ENCODE data around the gene PLEKHH2. TPM values are rescaled to one million over a fixed set of nuclear protein-coding genes. Genes with fewer than 3 reads are reported as not detected.

PLEKHH2 gene
- total RNA-seq, 4 donors from 2014 or later = 18.9 to 37.4 (median 25.1) TPM

DNA sequence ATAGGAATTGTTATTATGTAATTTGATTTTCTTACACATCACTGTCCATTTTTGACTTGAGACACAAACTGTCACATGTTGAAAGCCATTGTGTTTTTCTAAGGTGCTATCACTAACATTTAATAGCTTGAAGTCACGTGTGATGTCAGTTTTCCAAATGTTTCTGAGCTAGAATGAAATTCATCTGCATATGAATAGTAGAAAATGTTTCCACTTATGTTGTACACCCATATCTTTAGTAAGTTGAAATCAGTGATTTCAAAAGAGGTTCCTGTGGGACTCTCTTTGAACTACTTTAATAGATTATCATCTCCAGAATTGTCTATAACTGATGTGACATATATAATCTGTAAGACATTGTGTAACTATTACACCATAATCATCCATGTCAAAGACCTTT is 173.8 kb downstream of the PLEKHH2 start:
- Histone ChIP-seq H3K4me1 (no peaks in the 10 kb centered on the region), H3K27me3 (no peaks in the 10 kb centered on the region), H3K27ac (no peak overlapping the region), H3K36me3 (peaks cover 0 to 67% of the 10 kb centered on the region in 2 donors), H3K9me3 (no peaks in the 10 kb centered on the region), H3K4me3 (no peak overlapping the region)
- no peak for TF ChIP-seq EP300 (IDR thresholded peaks at IDR 0.05)
- no peak for TF ChIP-seq POLR2AphosphoS5 (IDR thresholded peaks at IDR 0.05)
- WGBS, 2 donors (ENCODE audit: low coverage in 1 of 2) = 59 to 64% methylated on average over 1 of the region's 1 CpG
- no peak for ATAC-seq

DNA sequence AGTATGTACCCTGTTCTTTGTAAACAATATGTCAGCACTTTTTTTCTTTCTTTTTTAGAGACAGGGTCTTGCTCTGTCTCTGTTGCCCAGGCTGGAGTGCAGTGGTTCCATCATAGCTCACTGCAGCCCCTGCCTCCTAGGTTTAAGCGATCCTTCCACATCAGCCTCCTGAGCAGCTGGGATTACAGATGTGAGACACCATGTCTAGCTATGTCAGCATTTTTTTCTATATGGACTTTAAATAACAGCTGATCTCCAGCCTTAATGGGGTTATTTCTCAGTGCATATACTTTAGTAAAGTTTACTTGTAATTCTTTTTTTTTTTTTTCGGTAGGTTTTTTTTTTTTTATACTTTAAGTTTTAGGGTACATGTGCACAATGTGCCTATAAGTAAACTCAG is 174.9 kb downstream of the PLEKHH2 start:
- no peak for ATAC-seq
- Histone ChIP-seq H3K27ac (no peak overlapping the region), H3K9me3 (no peaks in the 10 kb centered on the region), H3K27me3 (no peaks in the 10 kb centered on the region), H3K36me3 (peaks cover 0 to 56% of the 10 kb centered on the region in 2 donors), H3K4me3 (no peak overlapping the region), H3K4me1 (no peaks in the 10 kb centered on the region)
- TF ChIP-seq EP300 (IDR thresholded peaks at IDR 0.05) = no peak
- no peak for TF ChIP-seq POLR2A (IDR thresholded peaks at IDR 0.05)
- 63 to 100% methylated on average over 1 to 2 of the region's 2 CpGs for WGBS, 2 donors (ENCODE audit: low coverage in 1 of 2)

DNA sequence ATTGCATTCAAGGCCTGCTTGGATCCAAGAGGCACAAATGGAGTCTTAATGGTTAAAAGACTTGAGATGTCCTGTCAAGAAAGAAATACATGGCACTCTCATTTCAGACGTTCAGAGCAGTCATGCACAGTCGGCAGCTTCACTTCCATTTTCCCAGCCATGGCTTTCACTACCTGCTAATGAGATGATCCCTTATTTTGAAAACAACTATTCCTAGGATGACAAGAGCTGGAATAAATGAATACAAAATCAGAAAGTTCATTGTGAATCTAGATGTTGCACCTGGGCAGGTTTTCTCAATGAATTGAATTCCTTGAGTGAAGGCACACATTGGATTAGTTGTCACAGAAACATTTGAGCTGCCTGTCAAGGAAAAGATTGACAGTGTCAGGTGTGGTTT is 175.9 kb downstream of the PLEKHH2 start:
- Histone ChIP-seq H3K27ac (no peak overlapping the region), H3K9me3 (no peaks in the 10 kb centered on the region), H3K4me1 (no peaks in the 10 kb centered on the region), H3K27me3 (no peaks in the 10 kb centered on the region), H3K36me3 (peaks cover 0 to 47% of the 10 kb centered on the region in 2 donors), H3K4me3 (no peak overlapping the region)
- WGBS, 2 donors (ENCODE audit: low coverage in 1 of 2) = 46 to 51% methylated on average over 2 of the region's 2 CpGs
- no peak for ATAC-seq
- TF ChIP-seq, protein P1, sequence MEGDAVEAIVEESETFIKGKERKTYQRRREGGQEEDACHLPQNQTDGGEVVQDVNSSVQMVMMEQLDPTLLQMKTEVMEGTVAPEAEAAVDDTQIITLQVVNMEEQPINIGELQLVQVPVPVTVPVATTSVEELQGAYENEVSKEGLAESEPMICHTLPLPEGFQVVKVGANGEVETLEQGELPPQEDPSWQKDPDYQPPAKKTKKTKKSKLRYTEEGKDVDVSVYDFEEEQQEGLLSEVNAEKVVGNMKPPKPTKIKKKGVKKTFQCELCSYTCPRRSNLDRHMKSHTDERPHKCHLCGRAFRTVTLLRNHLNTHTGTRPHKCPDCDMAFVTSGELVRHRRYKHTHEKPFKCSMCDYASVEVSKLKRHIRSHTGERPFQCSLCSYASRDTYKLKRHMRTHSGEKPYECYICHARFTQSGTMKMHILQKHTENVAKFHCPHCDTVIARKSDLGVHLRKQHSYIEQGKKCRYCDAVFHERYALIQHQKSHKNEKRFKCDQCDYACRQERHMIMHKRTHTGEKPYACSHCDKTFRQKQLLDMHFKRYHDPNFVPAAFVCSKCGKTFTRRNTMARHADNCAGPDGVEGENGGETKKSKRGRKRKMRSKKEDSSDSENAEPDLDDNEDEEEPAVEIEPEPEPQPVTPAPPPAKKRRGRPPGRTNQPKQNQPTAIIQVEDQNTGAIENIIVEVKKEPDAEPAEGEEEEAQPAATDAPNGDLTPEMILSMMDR (IDR thresholded peaks at IDR 0.05) = no peak
- no peak for TF ChIP-seq POLR2A (IDR thresholded peaks at IDR 0.05)
- no peak for TF ChIP-seq POLR2AphosphoS5 (IDR thresholded peaks at IDR 0.05)
- no peak for TF ChIP-seq EP300 (IDR thresholded peaks at IDR 0.05)

DNA sequence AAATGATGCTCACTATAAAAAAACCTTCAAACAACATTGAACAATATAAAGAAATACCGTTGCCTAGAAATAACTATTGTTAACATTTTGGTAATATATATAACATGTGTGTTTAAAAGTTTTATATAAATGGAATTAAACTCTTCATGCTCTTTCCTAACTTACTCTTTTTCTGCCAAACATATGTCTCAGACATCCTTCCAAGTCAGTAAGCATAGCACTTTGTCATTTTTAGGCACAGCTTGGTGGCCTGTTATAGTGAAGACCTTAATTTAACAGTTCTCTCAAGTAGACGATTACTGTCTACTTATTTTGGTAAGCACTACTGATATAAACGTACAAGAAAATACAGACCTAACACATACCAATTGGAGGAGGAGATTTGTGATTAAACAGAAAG is 177.7 kb downstream of the PLEKHH2 start:
- Histone ChIP-seq H3K9me3 (no peaks in the 10 kb centered on the region), H3K4me3 (no peak overlapping the region), H3K4me1 (no peaks in the 10 kb centered on the region), H3K36me3 (peaks cover 0 to 32% of the 10 kb centered on the region in 2 donors), H3K27me3 (no peaks in the 10 kb centered on the region), H3K27ac (no peak overlapping the region)
- WGBS, 2 donors (ENCODE audit: low coverage in 1 of 2) = 60 to 63% methylated on average over 2 to 3 of the region's 3 CpGs
- no peak for TF ChIP-seq POLR2AphosphoS5 (IDR thresholded peaks at IDR 0.05)
- no peak for TF ChIP-seq POLR2A (IDR thresholded peaks at IDR 0.05)
- no peak for TF ChIP-seq EP300 (IDR thresholded peaks at IDR 0.05)
- TF ChIP-seq, protein P1 (IDR thresholded peaks at IDR 0.05) = no peak
- no peak for ATAC-seq

Small RNA genes within 50 kb of the gene (small RNA-seq; reads per million reads assigned to genes)
- gene RF00019 (0 reads per million in 4 donors), gene RN7SKP66 (0 reads per million in 4 donors)

Other genes with a start within 250 kb of the PLEKHH2 start
- gene THADA, start 41.2 kb upstream of the PLEKHH2 start, total RNA-seq = 10 to 100 TPM; 19.7 to 34.4 (median 22.3) TPM
- 1 to 10 TPM in 3 of 4 donors, under 1 TPM in 1; 0.78 to 1.6 (median 1.4) TPM for gene C1GALT1C1L, start 39.2 kb downstream of the PLEKHH2 start, total RNA-seq
- 10 to 100 TPM; 18.5 to 32.2 (median 26.1) TPM for gene DYNC2LI1, start 136.8 kb downstream of the PLEKHH2 start, total RNA-seq
- not detected for gene ABCG5, start 201.6 kb downstream of the PLEKHH2 start, total RNA-seq
- gene ABCG8, start 201.7 kb downstream of the PLEKHH2 start, total RNA-seq = under 1 TPM in 1 of 4 donors, not detected in 3; 0.12 TPM

Data from gastroesophageal sphincter (tissue), 4 donors.